GM12878 (cell line): ENCODE results near the gene RAD51B. TPM values are rescaled to one million over a fixed set of nuclear protein-coding genes. Genes with fewer than 3 reads are reported as not detected.

Source experiments
- ATAC-seq: fragments of 200-7000 bp; cut with Tn5 transposase; 3 replicates; pipeline ENCODE4 v1.9.1; 2020; ENCODE audit warnings: mild to moderate bottlenecking, moderate library complexity
- BruUV-seq: library from RNA; stranded (reverse); fragments of 400-500 nt; replicated peaks from 2 replicates; lab custom pipeline; 2021; lab: Mats Ljungman, UMichigan
- CTCF ChIA-PET: fragments of 300-600 bp; sonication (Branson Sonifier 250); formaldehyde crosslinking; extraction: SDS; loops from one replicate; lab custom pipeline; 2021; ENCODE audit warnings: inconsistent platforms; lab: Yijun Ruan, JAX
- POLR2A ChIA-PET: fragments of 350-600 bp; formaldehyde crosslinking; extraction: SDS; loops from one replicate; lab custom pipeline; 2021; ENCODE audit warnings: inconsistent platforms; lab: Charles Lee
- RAD21 ChIA-PET: fragments of 300-600 bp; sonication (Branson Sonifier 250); formaldehyde crosslinking; loops from one replicate; lab custom pipeline; 2023; ENCODE audit warnings: antibody characterized with exemption; ENCODE audit not compliant: unreplicated experiment; lab: Charles Lee
- SMC1A ChIA-PET: fragments of 300-600 bp; sonication (Branson Sonifier 250); formaldehyde crosslinking; loops from one replicate; lab custom pipeline; 2023; ENCODE audit not compliant: unreplicated experiment, uncharacterized antibody; lab: Charles Lee
- DNase-seq: peaks from one replicate; pipeline ENCODE4 v3.0.0-alpha.2; 2011; ENCODE audit warnings: low read depth, low spot score
- FAIRE-seq: peaks from 3 replicates; lab custom pipeline; 2011; peaks lifted over from hg19 to GRCh38; lab: Jason Lieb, UNC
- H2AFZ ChIP-seq: 2 replicates; pipeline ENCODE4 v1.6.0; 2011; ENCODE audit warnings: low read depth, low read length, control low read depth; ENCODE audit not compliant: control insufficient read depth
- H3K27ac ChIP-seq: 2 replicates; pipeline ENCODE4 v1.5.1; 2011; ENCODE audit warnings: control low read depth; ENCODE audit not compliant: control insufficient read depth, insufficient read depth
- H3K27me3 ChIP-seq, 2 experiments: replicated peaks in 1 of 2; 2 replicates each; pipeline versions ENCODE4 v1.6.0 to v1.6.1; 2011; ENCODE audit warnings: low read length in 1 of 2; ENCODE audit not compliant: control insufficient read depth in 2 of 2, insufficient read depth in 2 of 2
- H3K36me3 ChIP-seq, 2 experiments: 2 replicates each; pipeline ENCODE4 v1.5.1; 2011; ENCODE audit warnings: low read length in 1 of 2; ENCODE audit not compliant: control insufficient read depth in 2 of 2, insufficient read depth in 2 of 2
- H3K4me1 ChIP-seq: 2 replicates; pipeline ENCODE4 v1.6.1; 2011; ENCODE audit warnings: mild to moderate bottlenecking, low read length, moderate library complexity, mixed read lengths; ENCODE audit not compliant: control insufficient read depth, insufficient read depth
- H3K4me2 ChIP-seq: 2 replicates; pipeline ENCODE4 v1.6.0; 2011; ENCODE audit warnings: control low read depth; ENCODE audit not compliant: control insufficient read depth, insufficient read depth
- H3K4me3 ChIP-seq: fragments of 200-600 bp; sonication (generic); 2 replicates; pipeline ENCODE4 v1.5.1; 2016
- H3K79me2 ChIP-seq: 2 replicates; pipeline ENCODE4 v1.6.0; 2011; ENCODE audit warnings: low read length; ENCODE audit not compliant: control insufficient read depth, insufficient read depth
- H3K9ac ChIP-seq: 2 replicates; pipeline ENCODE4 v1.8.0; 2011; ENCODE audit warnings: low read length, control low read depth, mixed read lengths; ENCODE audit not compliant: control insufficient read depth, insufficient read depth
- H3K9me3 ChIP-seq: replicated peaks from 3 replicates; pipeline ENCODE4 v1.5.1; 2011; ENCODE audit warnings: mild to moderate bottlenecking, low read length; ENCODE audit not compliant: control insufficient read depth, insufficient read depth
- H4K20me1 ChIP-seq: 2 replicates; pipeline ENCODE4 v1.6.0; 2011; ENCODE audit not compliant: control insufficient read depth, insufficient read depth
- BMI1 ChIP-seq: fragments of 450-650 bp; IDR thresholded peaks from 2 replicates; pipeline ENCODE4 v1.6.1; 2016; ENCODE audit warnings: mild to moderate bottlenecking, moderate library complexity, borderline replicate concordance
- CBFB ChIP-seq: IDR thresholded peaks from 2 replicates; pipeline ENCODE4 v1.6.1; 2016; ENCODE audit warnings: antibody characterized with exemption, low read depth
- CHD1 ChIP-seq: IDR thresholded peaks from 2 replicates; pipeline ENCODE4 v1.6.1; 2012; ENCODE audit warnings: low read depth, low read length, improper control_type of control experiment
- DPF2 ChIP-seq: fragments of 450-650 bp; IDR thresholded peaks from 2 replicates; pipeline ENCODE4 v1.6.1; 2017; ENCODE audit warnings: mild to moderate bottlenecking
- EGR1 ChIP-seq, 2 experiments: IDR thresholded peaks; 1 replicate in 1 of 2; 2 replicates in 1 of 2; pipeline ENCODE4 v1.6.1; 2011 to 2012; ENCODE audit warnings: low read depth in 2 of 2, low read length in 2 of 2, borderline replicate concordance in 1 of 2, mild to moderate bottlenecking in 1 of 2, moderate library complexity in 1 of 2
- GABPA ChIP-seq: IDR thresholded peaks from 2 replicates; pipeline ENCODE4 v1.6.1; 2014; ENCODE audit warnings: antibody characterized with exemption, low read depth, mild to moderate bottlenecking, inconsistent platforms
- KDM1A ChIP-seq: fragments of 200-600 bp; sonication (generic); IDR thresholded peaks from 2 replicates; pipeline ENCODE4 v1.6.1; 2016; ENCODE audit warnings: borderline replicate concordance
- NR2C2 ChIP-seq: IDR thresholded peaks from 2 replicates; pipeline ENCODE4 v1.6.1; 2011; ENCODE audit warnings: borderline replicate concordance, low read depth; ENCODE audit not compliant: control insufficient read depth, insufficient read length
- PAX8 ChIP-seq: fragments of 450-650 bp; IDR thresholded peaks from 2 replicates; pipeline ENCODE4 v1.6.1; 2017; ENCODE audit warnings: mild to moderate bottlenecking, moderate library complexity
- RBBP5 ChIP-seq: fragments of 200-600 bp; sonication (generic); conservative IDR thresholded peaks from 2 replicates; pipeline ENCODE4 v1.6.1; 2016
- RUNX3 ChIP-seq: IDR thresholded peaks from 2 replicates; pipeline ENCODE4 v1.6.1; 2012; ENCODE audit warnings: low read length, inconsistent platforms
- TCF12 ChIP-seq: IDR thresholded peaks from 2 replicates; pipeline ENCODE4 v1.6.1; 2011; ENCODE audit warnings: low read depth, mild to moderate bottlenecking, low read length
- ZZZ3 ChIP-seq: IDR thresholded peaks from 2 replicates; pipeline ENCODE4 v1.6.1; 2011; ENCODE audit warnings: low read depth; ENCODE audit not compliant: control insufficient read depth, insufficient read length
- WGBS: methylation state at CpG from one replicate; pipeline ENCODE4 v1.1.6; 2016; ENCODE audit warnings: low lambda C conversion rate; ENCODE audit not compliant: insufficient replicate concordance, insufficient coverage; ENCODE audit errors: missing lambda C conversion rate; 5-methylcytosine and 5-hydroxymethylcytosine counted together
- in situ Hi-C: fragments of 300-500 bp; cut with MboI; formaldehyde crosslinking; loops from 9 replicates; pipeline ENCODE4 v1.14.3; 2018; ENCODE audit warnings: mixed read lengths
- intact Hi-C: fragments of 100-400 bp; cut with micrococcal nuclease; formaldehyde crosslinking; loops from one replicate; pipeline ENCODE4 v1.14.2; 2022; ENCODE audit not compliant: unreplicated experiment
- polyA plus RNA-seq, 11 experiments: library from polyadenylated mRNA; depleted of rRNA in 4 of 11; unstranded in 6 of 11; stranded (reverse) in 5 of 11; fragments of >200 nt; fragmentation: Nextera tagmentation in 4 of 11; fragmentation: Illumina TruSeq in 1 of 11; extraction: Ambion mirVana in 4 of 11; extraction: Trizol in 1 of 11; gene quantifications; 1 replicate in 1 of 11; 2 replicates in 10 of 11; pipeline versions ENCODE4 v1.2.1 to v1.2.3, GENCODE V29; 2011 to 2016; ENCODE audit warnings: inconsistent platforms in 2 of 11, missing spikeins in 2 of 11, low read depth in 1 of 11
- total RNA-seq, 4 experiments: library from RNA; depleted of rRNA in 3 of 4; stranded (reverse); fragments of >200 nt in 3 of 4; fragmentation: Illumina TruSeq in 1 of 4; extraction: Trizol in 1 of 4; gene quantifications; 2 replicates each; pipeline versions ENCODE4 v1.2.1 to v1.2.3, GENCODE V29; 2013 to 2021
- TF ChIP-seq, protein P1 (sequence below): IDR thresholded peaks from 2 replicates; pipeline ENCODE4 v1.6.1; 2011; ENCODE audit warnings: borderline replicate concordance, low read depth, mild to moderate bottlenecking, moderate library complexity, low read length; ENCODE audit not compliant: insufficient read depth, poor library complexity, severe bottlenecking
- TF ChIP-seq, protein P2 (sequence below): fragments of 450-650 bp; IDR thresholded peaks from 2 replicates; pipeline ENCODE4 v1.6.1; 2016; ENCODE audit warnings: mild to moderate bottlenecking, moderate library complexity, borderline replicate concordance
- TF ChIP-seq, protein P3 (sequence below): IDR thresholded peaks from 2 replicates; pipeline ENCODE4 v1.6.1; 2012; ENCODE audit warnings: low read length, inconsistent platforms
- TF ChIP-seq, protein P4 (sequence below): IDR thresholded peaks from 2 replicates; pipeline ENCODE4 v1.6.1; 2011; ENCODE audit warnings: low read depth, mild to moderate bottlenecking, low read length, moderate library complexity, borderline replicate concordance; ENCODE audit errors: extremely low read depth
- TF ChIP-seq, protein P5 (sequence below): fragments of 450-650 bp; IDR thresholded peaks from 2 replicates; pipeline ENCODE4 v1.6.1; 2016; ENCODE audit warnings: mild to moderate bottlenecking

The RAD51B gene
- total and polyA plus RNA-seq, 10 of the 15 experiments (the other 5 are each of a cell fraction or from before 2014, with no cell fraction given) = 9.8 to 26.8 (median 21.3) TPM

DNA sequence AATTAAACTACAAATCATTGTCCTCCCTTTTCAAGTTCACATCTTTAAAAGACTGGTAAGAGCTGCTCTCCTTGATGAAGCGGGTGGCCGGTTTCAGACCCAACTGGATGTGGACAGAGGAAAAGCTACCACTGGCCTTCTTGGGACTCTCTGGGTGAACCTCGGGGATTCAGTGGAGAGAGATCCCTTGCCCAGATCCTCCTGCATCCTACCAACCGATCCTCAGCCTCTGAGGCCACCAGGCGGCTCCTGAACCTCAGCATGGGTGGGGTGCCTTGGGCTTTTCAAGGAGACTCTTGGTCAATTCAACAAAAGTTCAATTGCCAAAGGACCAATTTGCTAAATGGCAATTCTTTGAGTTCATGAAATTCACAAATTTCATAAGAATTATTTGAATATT lies 888.8 kb downstream of the RAD51B start:
- no peaks in the 10 kb centered on the region for H3K79me2 ChIP-seq
- FAIRE-seq (no peak), ATAC-seq (no peak), DNase-seq (no peak)
- H3K4me1 ChIP-seq = no peaks in the 10 kb centered on the region
- no peaks in the 10 kb centered on the region for H3K36me3 ChIP-seq
- H3K27ac ChIP-seq = no peak overlapping the region
- no peak overlapping the region for H3K9ac ChIP-seq
- BruUV-seq = no TSS peak
- no peak overlapping the region for H3K4me2 ChIP-seq
- intact Hi-C loops (no loop called here), in situ Hi-C loops (no loop called here)
- POLR2A ChIA-PET = no interaction called here
- RAD21 ChIA-PET = no interaction called here
- H4K20me1 ChIP-seq = no peaks in the 10 kb centered on the region
- SMC1A ChIA-PET = interaction anchor here (1.3 kb wide), 1 partner anchor 14 kb away, joined by 5 read pairs; no protein-coding TSS in a partner anchor
- WGBS = 68% methylated on average over 5 of the region's 5 CpGs
- TF ChIP-seq RUNX3 (no peak), CBFB (no peak), CHD1 (no peak), TCF12 (no peak), NR2C2 (no peak), KDM1A (no peak), ZZZ3 (no peak), DPF2 (no peak), PAX8 (no peak), BMI1 (no peak), GABPA (no peak), EGR1 (IDR thresholded peaks at IDR 0.05; ENCODE audit: borderline replicate concordance in 1 of 2, low read depth in 2 of 2, low read length in 2 of 2) (no peak), RBBP5 (no peak)
- TF ChIP-seq, protein P1, sequence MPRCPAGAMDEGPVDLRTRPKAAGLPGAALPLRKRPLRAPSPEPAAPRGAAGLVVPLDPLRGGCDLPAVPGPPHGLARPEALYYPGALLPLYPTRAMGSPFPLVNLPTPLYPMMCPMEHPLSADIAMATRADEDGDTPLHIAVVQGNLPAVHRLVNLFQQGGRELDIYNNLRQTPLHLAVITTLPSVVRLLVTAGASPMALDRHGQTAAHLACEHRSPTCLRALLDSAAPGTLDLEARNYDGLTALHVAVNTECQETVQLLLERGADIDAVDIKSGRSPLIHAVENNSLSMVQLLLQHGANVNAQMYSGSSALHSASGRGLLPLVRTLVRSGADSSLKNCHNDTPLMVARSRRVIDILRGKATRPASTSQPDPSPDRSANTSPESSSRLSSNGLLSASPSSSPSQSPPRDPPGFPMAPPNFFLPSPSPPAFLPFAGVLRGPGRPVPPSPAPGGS = no peak
- TF ChIP-seq, protein P2, sequence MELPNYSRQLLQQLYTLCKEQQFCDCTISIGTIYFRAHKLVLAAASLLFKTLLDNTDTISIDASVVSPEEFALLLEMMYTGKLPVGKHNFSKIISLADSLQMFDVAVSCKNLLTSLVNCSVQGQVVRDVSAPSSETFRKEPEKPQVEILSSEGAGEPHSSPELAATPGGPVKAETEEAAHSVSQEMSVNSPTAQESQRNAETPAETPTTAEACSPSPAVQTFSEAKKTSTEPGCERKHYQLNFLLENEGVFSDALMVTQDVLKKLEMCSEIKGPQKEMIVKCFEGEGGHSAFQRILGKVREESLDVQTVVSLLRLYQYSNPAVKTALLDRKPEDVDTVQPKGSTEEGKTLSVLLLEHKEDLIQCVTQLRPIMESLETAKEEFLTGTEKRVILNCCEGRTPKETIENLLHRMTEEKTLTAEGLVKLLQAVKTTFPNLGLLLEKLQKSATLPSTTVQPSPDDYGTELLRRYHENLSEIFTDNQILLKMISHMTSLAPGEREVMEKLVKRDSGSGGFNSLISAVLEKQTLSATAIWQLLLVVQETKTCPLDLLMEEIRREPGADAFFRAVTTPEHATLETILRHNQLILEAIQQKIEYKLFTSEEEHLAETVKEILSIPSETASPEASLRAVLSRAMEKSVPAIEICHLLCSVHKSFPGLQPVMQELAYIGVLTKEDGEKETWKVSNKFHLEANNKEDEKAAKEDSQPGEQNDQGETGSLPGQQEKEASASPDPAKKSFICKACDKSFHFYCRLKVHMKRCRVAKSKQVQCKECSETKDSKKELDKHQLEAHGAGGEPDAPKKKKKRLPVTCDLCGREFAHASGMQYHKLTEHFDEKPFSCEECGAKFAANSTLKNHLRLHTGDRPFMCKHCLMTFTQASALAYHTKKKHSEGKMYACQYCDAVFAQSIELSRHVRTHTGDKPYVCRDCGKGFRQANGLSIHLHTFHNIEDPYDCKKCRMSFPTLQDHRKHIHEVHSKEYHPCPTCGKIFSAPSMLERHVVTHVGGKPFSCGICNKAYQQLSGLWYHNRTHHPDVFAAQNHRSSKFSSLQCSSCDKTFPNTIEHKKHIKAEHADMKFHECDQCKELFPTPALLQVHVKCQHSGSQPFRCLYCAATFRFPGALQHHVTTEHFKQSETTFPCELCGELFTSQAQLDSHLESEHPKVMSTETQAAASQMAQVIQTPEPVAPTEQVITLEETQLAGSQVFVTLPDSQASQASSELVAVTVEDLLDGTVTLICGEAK = no peak
- TF ChIP-seq, protein P3, sequence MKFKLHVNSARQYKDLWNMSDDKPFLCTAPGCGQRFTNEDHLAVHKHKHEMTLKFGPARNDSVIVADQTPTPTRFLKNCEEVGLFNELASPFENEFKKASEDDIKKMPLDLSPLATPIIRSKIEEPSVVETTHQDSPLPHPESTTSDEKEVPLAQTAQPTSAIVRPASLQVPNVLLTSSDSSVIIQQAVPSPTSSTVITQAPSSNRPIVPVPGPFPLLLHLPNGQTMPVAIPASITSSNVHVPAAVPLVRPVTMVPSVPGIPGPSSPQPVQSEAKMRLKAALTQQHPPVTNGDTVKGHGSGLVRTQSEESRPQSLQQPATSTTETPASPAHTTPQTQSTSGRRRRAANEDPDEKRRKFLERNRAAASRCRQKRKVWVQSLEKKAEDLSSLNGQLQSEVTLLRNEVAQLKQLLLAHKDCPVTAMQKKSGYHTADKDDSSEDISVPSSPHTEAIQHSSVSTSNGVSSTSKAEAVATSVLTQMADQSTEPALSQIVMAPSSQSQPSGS = no peak
- TF ChIP-seq, protein P4, sequence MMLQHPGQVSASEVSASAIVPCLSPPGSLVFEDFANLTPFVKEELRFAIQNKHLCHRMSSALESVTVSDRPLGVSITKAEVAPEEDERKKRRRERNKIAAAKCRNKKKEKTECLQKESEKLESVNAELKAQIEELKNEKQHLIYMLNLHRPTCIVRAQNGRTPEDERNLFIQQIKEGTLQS = no peak
- TF ChIP-seq, protein P5, sequence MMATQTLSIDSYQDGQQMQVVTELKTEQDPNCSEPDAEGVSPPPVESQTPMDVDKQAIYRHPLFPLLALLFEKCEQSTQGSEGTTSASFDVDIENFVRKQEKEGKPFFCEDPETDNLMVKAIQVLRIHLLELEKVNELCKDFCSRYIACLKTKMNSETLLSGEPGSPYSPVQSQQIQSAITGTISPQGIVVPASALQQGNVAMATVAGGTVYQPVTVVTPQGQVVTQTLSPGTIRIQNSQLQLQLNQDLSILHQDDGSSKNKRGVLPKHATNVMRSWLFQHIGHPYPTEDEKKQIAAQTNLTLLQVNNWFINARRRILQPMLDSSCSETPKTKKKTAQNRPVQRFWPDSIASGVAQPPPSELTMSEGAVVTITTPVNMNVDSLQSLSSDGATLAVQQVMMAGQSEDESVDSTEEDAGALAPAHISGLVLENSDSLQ = no peak
- CTCF ChIA-PET = no interaction called here
- no peaks in the 10 kb centered on the region for H3K9me3 ChIP-seq
- no peaks in the 10 kb centered on the region for H3K27me3 ChIP-seq
- no peak overlapping the region for H2AFZ ChIP-seq
- H3K4me3 ChIP-seq = no peak overlapping the region
